CD4-positive, alpha-beta T cell treated with Interleukin-15 for 1 hour (primary cell): ENCODE results near the gene P2RY8.
"Not testable (repeated sequence)": the region's sequence is repeated elsewhere in the genome, so short reads cannot be mapped to it uniquely, and the experiment has no call there.

Experiments used
- DNase-seq: peaks from one replicate; pipeline ENCODE4 v3.0.0-alpha.2; 2020

P2RY8 gene

DNA sequence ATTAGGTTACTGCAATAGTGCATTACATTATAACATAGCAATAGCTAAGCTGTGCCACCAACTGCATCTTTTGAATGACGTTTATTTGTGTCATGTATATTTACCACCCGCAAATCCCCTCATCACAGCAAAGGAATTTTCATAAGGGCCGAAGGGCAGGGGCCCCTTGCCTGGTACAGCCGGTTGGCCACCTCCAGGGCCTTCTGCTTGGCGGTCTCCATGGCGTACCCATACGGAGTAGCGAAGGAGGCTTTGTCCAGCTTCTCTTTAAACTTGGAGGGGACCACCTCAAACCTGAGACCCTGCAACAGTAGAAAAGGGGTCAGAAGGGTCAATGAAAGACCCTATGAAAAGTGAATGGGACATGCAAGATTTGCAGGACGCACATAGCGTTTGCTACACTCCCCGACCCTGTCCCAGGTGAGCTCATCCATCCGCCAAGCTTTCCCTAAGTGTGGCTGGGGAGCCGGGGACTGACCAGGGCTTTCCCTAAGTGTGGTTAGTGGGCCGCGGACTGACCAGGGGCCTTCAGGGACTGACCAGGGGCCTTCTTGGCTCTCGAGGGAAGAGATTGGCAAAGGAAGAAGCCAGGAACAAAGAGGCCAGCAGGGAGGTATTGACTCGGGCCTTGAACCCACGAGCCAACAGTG is 94.8 kb downstream of the P2RY8 start:
- peak; percentile 15 for DNase-seq

DNA sequence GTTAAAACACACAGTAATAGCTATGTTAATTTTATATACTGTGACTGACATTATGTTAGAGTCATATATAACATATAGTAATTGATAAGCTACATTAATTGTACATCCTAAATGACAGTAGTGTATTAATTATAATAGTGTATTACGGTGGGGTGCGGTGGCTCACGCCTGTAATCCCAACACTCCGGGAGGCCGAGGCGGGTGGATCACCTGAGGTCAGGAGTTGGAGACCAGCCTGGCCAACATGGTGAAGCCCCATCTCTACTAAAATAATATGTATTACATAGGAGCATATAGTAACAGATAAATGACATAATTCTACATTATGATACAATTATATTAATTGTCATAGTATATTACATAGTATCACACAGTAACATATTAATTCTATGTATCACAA is 96.5 kb downstream of the P2RY8 start:
- no peak for DNase-seq

DNA sequence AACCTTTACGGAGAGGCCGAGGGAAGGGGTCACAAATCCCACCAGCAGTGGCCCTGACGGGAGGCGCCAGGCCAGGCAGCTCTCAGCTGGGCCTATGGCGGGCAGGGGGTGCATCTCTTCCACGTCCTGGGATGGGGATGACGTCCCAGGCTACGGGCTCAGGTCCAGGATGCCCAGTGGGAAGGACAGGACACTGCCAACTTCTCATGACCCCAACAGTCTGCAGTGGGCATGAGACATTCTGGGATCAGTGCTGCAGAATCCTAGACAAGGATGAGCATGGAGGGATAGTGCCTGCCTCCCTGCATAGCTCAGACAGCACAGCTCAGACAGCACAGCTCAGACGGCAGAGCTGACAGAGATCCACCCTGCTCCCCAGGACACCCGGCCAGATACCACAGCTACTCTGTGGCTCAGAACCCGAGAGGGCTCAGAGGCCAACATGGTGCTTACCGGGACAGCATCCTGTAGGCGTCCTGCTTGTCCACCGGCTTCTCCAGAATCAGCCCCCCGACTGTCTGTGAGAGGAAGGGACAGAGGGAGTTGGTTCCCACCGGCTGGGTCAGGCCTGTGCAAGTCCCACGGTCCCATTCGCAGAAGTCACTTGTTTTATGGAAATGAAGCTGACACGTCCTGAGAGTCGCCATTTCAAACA is 101.6 kb downstream of the P2RY8 start:
- DNase-seq: peak; percentile 13

GRCh38 chrX:1434871-1435240 is 102.1 kb downstream of the P2RY8 start:
- DNase-seq: peak; percentile 7

DNA sequence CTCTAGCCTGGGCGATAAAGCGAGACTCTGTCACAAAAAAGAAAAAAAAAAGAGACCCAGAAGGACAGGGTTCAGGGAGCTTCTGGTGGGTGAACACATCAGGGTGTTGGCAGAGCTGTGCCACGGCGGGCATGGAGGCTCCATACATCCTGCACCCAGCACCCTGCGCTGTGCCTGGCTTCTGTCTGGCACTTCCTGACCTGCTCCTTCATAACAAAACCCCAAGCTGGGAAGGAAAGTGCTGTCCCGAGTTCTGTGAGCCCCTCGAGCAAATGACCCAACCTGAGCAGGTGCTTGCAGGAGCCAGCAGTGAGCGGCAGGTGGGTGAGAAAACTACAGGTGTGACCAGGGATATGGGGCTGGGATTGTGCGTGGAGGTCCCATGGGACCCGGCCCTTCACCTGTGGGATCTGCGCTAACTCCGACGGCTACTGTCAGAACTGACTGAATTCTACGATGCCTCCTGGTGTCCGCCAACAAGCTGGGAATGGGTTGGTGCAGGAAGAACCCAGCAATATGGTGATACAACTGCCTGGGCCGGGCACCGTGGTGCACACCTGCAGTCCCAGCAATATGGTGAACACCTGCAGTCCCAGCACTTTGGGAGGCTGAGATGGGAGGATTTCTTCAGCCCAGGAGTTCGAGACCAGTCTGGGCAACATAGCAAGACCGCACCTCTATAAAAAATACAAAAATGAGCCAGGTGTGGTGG is 103.2 kb downstream of the P2RY8 start:
- no peak for DNase-seq

- no peak for DNase-seq
Observed at GRCh38 chrX:1430451-1430850, 106.5 kb downstream of the P2RY8 start.

- no peak for DNase-seq
Observed at GRCh38 chrX:1427756-1428155, 109.2 kb downstream of the P2RY8 start.

GRCh38 chrX:1426321-1426720 is 110.7 kb downstream of the P2RY8 start:
- DNase-seq: not testable (repeated sequence)

GRCh38 chrX:1425381-1425780 is 111.6 kb downstream of the P2RY8 start:
- DNase-seq: no peak

- no peak for DNase-seq
Observed at GRCh38 chrX:1424147-1424851, 112.7 kb downstream of the P2RY8 start.

GRCh38 chrX:1423215-1423614 is 113.8 kb downstream of the P2RY8 start:
- no peak for DNase-seq

- DNase-seq: no peak
Observed at GRCh38 chrX:1422135-1422465, 114.9 kb downstream of the P2RY8 start.

GRCh38 chrX:1421433-1422134 is 115.4 kb downstream of the P2RY8 start:
- no peak for DNase-seq

DNA sequence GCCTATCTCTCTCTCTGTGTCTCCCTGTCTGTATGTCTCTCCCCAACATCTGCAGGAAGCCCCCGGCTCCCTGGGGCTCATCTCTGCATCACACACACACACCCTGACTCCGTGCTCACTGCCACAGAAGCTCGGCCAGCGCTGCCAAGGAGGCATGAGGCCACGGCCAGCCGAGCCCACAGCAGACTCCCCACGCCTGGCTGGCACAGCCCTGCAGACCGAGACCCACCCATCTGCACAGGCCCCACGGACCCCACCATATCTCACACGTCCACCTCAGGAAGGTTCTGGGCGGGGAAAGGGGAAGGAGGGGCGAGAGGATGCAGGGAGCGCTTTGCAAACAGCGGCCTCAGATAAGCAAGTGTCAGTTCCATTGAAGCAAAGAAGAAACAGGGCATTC is 116.6 kb downstream of the P2RY8 start:
- no peak for DNase-seq

DNA sequence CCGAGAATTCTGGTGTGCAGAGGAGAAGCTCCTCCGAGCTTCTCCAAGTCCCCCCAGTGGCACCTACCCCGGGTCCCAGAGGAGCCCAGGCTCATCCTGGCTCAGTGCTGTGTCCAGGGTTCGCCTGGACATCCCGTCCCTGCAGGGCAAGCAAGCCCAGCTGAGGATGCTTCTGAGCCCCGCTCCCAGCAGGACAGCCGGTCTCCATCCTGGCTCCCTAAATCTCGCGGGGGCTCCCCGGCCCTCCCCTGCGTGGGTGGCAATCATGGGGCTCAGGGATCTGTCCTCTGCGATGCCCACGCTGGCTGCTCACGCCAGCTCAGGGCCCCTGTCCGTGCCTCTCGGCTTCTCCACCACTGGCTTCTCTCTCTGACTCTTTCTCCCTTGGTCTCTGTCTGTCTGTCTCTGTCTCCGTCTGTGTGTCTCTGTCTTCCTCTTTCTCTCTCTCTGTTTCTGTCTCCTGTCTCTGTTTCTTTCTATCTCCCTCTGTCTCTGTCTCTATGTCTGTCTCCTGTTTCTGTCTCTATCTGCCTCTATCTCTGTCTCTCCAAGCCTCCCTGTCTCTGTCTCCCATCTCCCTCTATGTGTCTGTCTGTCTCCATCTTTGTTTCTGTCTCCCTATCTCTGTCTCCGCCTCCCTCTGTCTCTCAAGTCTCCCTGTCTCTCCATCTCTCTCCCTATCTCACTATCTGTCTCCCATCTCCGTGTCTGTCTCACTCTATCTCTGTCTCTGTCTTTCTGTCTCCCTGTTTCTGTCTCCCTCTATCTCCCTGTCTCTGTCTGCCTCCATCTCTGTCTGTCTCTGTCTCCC is 117.2 kb downstream of the P2RY8 start:
- no peak for DNase-seq

- DNase-seq: no peak
Observed at GRCh38 chrX:1418901-1419544, 118.0 kb downstream of the P2RY8 start.

GRCh38 chrX:1417921-1418771 is 118.8 kb downstream of the P2RY8 start:
- DNase-seq: no peak

GRCh38 chrX:1416965-1417760 is 119.8 kb downstream of the P2RY8 start:
- DNase-seq: no peak

GRCh38 chrX:1416327-1416784 is 120.6 kb downstream of the P2RY8 start:
- no peak for DNase-seq
